HS-5 (cell line): Measurements from ENCODE around the gene ARMC8.

Experiments used
- DNase-seq: peaks from one replicate; pipeline ENCODE4 v3.0.0-alpha.2; 2012; ENCODE audit warnings: low read depth

ARMC8 gene

DNA sequence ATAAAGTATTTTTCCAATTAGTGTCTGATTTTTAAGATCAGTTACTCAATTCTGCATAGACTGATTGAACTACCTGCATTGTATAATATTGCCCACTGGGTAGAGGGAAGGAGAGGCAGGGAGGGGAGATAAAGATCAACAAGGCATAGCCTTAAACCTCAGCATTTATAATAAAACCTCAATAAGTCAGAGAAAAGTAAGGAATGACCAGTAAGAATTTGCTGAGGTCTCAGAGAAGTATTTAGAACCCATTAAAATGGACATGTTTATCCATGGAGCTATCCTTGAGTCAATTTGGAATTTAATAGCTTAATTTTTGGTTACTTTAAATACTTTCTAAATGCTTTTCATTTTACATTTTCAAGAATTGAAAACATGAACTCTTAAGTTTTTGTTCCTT is 62.5 kb downstream of the ARMC8 start:
- DNase-seq: no peak

DNA sequence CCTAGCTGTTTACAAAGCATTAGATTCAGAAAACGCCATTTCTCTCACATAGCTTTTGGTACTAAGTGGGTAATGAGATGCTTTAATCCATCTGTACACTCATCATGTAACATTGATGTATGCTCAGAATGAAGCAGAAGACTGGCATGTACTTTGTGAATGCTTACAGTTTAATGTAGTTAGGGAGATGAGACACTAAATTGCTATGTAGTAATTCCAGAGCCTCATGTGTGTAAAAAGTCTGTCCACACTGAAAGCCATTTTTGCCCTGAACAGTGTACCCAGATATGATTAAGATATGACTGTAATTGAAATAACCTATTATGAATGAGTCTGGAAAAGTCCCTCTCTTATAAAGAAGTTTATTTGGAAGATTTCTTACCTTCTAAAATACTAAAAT is 66.5 kb downstream of the ARMC8 start:
- DNase-seq: no peak

DNA sequence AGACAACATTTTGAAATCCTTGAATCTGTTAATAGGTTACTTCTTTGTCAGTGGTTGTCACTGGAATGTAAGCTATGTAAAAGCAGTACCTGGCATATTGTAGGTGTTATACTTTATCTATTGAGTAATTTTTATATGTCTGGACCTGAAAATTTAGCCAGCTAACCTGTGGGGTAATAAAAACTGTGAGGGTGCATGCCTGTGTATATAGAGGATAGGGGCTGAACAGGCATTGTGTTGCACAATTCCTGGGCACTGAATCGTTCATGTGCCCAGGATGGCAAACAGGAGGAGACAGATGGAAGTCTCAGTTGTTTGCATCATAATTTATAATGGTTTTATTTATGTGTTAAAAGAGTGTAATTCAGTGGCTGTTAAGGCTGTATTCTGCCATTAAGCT is 67.1 kb downstream of the ARMC8 start:
- DNase-seq: no peak

DNA sequence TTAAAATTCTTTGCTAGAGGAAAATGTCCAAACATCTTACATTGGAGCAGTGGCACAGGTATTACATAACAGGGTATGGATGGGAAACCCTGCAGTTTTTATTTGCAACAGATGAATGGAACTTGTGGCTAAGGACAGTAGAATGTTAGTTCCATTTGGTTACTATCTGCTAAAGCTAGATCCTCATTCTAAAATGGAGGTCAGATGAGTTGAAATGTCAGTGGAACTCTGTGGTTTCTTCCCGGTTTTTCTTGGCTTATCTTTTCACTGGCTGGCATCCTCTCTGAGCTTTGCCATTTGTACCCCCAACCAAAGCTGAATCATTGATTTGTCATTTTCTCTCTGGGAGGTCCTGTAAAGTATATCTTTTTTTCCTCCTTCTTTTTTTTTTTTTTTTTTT is 68.9 kb downstream of the ARMC8 start:
- DNase-seq: no peak

DNA sequence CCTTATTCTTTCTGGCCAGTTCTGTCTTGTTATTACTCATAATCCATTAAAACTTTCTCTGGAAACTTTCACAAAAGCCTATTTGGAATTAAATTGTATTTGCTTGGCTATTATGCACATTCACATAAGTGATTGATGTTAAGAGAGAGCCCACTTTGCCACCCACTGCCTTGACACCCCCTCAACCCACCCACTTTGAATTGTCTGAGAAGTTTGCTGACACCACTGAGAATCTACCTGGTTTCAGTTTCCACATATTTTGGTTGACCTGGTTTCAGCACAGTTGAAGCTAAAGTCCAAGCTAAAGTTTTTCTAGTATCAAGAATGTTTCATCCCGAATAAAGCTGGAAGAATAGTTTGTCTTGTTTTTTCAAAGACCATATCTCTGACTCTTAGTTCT is 70.9 kb downstream of the ARMC8 start:
- DNase-seq: no peak

DNA sequence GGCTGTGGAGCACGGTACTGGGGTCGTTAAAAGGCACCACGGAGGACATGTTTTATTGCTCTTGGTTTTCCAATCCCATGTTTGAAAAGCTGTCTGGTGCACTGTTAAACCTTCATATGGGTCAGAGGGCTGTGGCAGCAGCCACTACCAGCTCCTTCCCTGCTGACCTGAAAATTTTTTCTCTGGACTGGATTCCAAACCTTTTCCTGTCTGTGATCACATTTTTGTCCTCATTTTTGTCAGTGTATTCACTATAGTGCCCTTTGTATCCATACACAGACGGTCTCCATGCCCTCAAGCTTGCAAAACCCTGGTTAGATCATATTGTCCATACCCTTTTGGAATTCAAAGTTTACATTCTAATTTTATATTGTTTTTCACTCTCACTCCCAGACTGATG is 72.0 kb downstream of the ARMC8 start:
- DNase-seq: no peak

DNA sequence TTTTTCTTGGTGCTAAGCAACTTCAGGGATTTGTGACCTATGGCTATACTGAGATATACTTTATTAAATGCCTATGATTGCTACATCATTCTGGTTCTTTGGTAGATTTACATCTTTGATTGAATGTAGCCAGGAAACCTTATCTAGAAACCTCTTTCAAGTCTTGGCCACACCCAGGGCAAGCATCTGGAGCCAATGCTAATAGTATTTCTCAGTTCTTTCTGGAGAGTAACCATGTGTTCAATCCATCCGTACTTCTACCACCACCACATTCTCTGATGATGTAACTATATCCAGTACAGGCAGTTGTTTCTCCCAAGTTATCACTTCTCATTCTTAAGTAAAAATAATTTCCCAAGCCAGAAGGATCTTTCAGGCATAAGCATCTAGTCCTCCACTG is 73.5 kb downstream of the ARMC8 start:
- no peak for DNase-seq

DNA sequence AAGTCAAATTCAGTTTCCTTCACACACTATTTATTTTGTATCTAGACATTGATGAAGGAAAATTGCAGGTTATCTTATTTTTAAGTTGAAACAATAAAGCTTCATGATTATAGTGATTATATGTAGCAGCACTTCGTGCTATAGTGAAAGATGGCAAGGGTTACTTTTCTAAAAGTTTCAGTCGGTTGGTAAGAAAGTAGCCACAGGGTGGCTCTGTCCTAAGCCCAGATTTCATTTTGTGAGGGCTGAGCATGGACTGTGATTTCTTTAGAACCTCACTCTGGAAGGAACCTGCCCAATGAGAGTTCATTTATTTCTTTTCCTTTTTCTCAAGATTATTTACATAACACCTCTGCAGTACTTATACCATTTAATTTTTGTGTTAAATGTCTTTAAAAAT is 76.0 kb downstream of the ARMC8 start:
- DNase-seq: no peak

DNA sequence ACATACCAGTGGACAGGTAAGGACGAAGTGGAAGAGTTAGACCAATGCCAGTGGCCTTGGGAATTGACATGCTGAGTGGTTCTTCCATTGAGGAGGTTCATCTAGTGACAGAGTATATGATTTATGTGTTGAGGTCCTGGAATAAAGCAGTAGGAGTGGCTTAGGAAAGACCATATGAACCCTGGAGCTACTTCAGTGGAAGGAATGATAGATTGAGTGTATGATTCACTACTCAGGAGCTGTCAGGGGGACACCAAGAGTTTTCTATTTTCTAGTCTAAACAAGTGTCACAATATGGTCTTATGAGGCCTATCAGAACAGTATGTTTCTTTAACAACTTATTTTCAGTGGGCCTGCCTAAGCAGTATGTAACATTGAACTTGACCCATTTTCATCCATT is 78.6 kb downstream of the ARMC8 start:
- DNase-seq: no peak

DNA sequence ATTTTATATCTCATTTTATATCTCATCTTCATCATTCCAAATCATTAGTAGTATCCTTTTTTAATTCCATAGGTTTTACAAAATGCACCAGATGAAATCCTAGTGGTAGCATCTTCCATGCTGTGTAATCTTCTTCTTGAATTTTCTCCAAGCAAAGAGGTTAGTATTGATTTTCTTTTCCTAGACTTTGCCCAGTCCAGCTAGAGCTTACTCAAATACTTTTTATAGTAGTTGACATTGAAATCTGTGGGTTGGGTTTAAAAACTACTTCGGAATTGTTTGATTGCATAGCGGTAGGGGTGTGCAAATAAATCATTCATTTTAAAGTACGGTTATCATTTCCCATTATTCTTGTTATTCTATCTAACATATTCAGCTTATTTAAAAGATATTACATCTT is 80.0 kb downstream of the ARMC8 start:
- no peak for DNase-seq

DNA sequence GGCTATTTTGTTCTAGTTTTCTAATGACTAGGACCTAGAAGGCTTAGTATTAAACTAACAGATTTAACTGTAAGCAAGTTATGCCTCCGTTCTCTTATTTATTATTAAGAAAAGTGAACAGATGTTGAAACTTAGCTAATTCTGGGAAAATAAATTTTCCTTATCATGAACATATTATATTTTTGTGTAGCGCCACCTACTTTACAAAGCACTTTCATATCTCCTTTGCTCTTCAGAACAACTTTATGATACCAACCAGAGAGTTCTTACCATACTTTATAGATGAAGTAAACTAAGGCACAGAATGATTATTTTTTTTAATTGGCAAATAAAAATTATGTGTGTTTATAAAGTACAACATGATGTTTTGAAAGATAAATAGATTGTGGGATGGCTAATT is 83.1 kb downstream of the ARMC8 start:
- no peak for DNase-seq

DNA sequence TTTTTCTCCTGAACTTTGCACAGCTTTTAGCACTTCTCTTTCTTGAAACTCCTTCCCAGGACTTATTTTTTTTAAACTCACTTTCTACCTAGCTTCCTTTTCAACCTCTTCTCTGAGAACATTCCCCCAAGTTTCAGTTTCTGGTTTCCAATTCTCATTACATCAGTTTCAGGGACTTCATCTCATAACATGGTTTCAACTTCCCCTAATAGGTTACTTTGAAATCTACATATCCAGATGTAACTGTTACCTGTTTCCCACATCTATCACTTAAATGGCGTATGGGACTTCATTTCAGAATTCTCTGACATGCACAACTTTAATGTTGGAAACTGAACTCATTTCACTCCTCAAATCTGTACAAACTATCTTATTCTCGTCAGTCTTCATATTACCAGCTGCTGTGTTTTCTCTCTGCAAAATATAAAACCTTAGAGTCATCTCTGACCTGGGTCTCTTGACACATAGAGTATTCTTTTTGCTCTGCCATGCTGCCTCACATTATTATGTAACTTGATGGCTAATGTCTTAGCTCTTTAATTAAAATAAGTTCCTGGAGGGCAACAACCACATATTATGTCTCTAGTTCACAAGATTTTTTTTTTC is 84.2 kb downstream of the ARMC8 start:
- DNase-seq: no peak

DNA sequence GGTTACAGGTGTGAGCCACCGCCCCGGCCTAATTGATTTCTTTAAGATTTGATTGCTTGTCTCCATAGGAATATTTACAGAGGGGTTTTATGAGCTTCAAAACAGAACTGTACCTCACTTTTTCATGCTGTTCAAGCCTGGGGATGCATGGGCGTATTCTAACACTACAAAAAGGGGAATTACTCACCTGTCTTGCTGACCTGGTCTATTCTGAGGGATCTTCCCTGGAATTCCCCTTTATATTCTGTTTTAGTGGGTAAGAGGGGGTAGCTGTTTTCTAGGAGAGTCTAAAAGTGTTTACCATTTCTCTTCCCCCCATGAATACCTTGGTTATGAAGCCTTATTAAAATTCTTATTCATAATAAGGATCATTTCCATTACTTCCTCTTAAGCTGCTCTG is 94.5 kb downstream of the ARMC8 start:
- DNase-seq: no peak

DNA sequence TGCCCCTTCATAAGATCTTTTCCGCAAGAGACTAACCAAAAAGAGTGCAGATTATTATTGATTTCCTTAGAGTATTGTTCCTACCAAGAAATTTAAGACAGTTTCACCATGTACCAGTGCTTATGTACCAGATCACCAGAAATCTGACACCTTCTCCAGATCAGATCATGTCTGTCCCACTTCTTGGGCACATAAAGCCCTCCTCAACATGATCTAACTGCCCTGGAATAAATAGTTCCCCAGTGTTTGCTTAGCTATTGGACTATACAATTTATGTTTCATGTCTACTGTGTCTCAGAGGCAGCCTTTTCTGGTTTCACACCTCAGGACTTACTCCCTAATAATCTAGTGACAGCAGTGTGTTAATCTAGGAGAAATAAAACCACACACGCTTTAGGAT is 95.7 kb downstream of the ARMC8 start:
- no peak for DNase-seq

DNA sequence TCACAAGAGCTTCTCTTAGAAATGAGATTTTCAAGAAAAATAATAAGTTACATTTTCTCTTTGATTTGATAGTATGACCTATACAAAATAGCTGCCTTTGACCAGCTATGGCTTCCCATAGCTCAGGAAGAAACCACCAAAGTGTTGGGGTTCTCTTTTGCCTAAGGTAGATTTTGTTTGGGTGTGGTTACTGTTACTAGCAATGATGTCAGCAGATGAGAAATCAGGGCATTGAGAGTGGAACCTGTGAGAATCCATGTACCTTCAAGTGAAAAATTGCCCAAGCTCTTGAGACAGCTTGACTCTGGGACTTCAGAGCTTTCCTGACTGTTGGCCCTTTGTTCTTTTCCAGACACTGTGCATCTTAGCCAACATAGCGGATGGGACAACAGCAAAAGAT is 97.0 kb downstream of the ARMC8 start:
- DNase-seq: no peak

DNA sequence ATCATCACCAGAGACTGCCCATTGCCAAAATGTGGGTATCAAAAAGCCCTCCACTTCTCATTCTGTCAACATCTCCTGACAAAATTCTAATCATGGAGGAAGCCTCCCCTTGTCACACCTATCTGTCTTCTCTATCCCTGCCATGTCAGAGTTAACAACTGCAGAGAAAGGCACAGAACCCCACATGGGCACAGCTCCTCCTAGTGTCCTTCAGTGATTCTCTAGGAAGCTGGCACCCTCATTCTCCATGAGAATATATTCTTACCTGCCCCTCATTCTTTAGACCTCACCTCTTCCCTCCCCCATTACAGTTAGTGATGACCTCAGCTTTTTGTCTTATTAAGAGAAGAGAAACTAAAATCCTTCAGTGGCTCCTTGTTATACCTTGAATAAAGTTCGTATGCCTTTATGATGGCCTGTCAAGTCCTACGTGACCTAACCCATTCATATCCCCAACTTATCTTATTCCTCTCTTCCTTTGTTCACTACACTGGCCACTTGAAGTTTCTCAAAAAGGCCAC is 97.9 kb downstream of the ARMC8 start:
- no peak for DNase-seq

DNA sequence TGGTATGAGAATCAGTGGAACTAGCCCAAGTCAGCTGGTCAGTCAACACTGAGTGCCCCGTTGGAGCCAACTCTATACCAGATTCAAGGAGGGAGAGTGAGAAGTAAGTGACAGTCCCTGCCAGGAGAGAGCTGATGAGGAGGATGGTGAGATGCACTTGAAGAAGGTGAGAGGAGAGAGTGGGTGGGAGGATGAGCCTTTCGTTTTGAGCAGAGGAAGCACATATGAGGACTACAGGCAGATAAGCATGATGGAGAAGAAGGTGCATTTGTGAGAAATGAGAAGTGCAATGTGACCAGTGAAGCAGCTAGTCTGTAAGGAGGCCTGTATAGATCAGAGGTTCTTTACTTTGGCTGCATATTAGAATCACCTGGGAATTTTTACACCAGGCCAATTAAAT is 102.2 kb downstream of the ARMC8 start:
- DNase-seq: no peak

DNA sequence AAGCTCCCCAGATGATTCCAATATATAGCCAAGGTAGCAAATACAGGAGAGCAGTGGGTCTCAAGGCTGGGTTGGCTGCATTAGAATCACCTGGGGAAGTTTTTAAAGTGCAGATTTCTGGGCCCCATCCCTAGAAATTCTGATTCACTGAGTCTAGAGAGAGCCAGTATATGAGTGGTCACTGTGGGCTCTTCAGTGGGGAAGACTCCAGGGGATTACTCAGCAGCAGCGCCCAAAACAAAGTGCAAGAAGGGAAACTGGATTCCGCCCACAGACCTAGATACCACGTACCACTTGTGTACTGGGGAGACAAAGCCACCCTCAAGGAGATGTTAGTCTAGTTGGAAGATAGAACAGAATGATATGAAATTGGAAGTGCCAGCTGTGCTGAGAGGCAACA is 102.6 kb downstream of the ARMC8 start:
- DNase-seq: no peak

DNA sequence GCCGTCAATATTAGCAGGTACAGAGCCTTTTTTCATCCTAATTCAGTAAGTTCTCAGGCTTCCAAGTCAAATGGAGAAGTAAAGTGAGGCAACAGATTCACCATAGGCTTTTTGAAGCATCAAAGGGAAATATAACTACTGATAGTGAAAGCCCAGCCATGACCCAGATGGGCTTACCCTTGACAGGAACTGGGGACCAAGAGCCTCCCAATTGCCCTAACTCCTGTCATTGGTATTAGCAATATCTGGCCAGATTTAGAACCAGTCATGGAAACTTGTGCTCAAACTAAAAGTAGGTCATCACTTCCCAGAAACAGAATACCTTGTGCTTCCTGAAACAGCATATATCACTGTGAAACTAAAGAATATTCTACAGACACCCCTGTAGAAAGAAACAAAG is 109.5 kb downstream of the ARMC8 start:
- DNase-seq: no peak

DNA sequence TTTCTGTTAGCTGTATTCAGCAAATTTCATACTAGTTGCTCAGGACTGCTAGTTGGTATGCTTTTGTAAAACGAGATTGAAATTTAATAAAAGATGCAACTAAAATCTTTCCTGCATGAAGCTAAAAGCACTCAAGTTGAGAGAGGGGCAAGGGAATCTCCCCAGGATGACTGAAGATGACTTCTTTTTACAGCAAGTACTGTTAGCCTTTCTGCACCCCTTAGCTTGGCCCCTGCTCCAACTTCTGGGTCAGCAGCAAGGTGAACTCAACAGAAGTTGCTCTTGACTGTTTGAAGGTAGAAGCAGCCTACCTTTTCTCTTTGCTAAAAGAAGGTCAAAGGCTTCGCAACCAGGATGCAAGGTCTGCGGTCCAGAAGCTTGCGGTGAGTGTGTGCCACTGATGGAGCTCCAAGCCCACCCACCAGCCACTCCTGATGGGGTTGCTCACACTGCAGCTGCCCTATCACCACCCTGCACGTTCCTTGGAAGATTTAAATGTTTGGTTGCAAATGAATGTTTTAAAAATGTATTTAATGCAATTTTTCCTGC is 110.0 kb downstream of the ARMC8 start:
- no peak for DNase-seq

DNA sequence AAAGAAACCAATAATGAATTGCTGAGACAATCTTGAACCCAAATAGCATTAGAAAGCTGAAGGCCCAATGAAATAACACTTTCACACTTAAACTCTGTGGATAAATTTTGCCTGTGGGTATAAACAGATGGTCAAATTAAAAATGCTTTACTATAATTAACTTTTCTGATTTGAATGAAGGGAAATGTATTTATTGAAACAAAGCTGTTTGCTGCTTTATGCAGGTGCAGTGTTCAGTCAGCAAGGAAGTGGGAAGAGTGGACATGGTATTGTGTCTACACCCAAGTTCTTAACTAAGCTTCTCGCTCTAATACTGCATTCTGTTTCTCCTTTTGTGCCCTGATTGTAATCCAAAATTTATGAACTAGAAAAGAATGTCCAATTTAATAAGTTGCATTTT is 110.8 kb downstream of the ARMC8 start:
- no peak for DNase-seq

DNA sequence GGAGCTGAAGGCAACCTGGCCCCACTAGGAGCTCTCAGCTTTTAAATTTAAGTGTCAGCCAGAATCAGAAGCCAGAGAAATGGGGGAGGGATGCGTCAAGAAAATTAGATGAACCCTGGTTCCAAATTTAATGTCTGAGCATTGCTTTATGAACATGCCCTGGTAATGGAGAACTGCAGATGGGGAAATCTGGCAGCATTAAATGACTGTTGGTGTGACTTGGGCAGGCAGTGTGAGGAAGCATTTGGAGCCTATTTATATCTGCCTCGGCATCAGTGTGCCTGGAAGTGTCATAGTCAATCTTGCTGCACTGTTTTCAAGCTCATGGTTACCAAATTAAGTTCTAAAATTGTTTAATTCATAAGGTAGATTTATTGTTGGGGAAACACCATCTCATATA is 113.5 kb downstream of the ARMC8 start:
- no peak for DNase-seq

DNA sequence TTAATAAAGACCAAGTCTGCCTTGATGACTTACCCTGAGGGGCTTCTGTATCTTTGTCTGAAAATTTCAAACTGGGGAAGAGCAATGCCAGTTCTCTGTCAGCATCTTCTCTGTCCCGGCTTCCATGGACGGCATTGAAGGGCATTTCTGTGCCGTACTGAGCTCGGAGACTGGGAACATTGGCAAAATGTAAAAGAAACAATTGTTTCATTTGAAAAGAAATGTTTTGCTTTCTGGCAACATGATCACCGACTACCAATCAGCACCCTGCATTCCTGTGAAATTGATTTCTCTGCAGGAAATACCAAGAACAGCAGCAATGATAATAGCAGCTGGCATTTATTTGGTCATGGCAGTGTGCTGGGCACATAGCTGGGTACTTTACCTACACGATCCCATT is 116.4 kb downstream of the ARMC8 start:
- no peak for DNase-seq

DNA sequence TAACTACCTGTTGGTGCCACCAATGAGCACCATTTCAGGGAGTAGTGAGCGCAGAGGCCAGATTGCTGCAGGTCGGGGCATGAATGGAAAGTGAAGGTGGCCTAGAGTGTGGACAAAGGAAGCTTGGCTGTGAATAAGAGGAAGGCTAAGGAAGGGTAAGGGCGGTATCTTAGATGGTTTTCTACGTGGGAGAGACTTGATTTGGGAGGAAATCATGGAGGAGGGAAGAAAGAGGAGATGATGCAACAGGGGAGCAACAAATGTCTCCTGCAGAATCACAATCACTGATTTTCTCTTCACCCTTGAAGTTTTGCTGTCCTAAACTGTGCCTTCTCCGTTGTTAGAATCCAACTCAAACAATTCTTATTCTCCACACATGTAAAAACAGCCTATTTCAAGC is 120.8 kb downstream of the ARMC8 start:
- no peak for DNase-seq

DNA sequence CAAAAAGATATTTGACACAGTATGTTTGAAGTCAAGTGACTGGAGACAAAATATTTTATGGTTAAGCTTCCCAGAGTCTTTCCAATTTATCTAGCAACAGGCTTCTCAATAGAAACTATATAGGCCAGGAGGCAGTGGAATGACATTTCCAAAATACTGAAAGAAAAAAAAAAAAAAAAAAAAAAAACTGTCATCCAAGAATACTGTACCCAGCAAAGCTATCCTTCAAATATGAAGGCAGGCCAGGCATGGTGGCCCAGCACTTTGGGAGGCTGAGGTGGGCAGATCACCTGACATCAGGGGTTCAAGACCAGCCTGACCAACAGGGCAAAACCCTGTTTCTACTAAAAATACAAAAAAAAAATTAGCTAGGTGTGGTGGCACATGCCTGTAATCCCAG is 121.7 kb downstream of the ARMC8 start:
- no peak for DNase-seq
